GM19438 (cell line): ENCODE data around the gene GLRA2.

Source experiments
- ATAC-seq: cut with Tn5 transposase; IDR thresholded peaks from one replicate; pipeline ENCODE4 v1.9.1; 2021; ENCODE audit warnings: low read depth; ENCODE audit not compliant: unreplicated experiment

The GLRA2 gene

DNA sequence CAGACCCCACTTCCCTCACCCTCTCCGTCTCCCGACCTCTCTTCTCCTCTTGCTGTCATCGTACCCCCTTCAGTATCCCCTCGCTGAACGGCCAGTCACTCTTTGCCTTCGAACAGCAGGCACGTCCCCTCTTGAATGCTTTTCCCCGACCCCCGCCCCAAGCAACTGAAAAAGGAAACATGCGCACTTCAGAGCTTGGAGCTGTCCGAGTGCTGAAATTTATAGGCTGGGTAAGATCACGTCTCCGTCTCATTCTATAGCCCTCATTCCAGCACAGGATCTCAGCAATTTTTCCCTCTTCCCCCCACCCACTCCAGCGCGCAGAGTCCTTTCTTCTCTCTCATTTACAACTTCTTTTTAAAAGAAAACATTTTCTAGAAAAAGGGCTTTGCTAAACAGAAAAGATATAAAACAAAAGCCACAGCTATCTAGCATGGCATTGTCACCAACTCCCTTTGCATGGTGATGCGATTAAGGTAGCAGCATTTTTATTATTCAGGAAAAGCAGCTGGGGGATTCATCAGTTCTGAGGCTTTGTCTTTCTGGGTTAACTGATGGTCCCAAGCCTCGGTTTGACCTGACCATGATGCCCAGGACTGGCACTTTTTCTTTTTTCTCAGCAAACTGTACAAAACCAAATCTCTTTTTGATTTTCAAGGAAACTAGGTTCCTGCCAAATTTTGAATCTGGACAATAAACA is at the start of gene GLRA2:
GLRA2 (plus strand) TSS at position 247 of the 700 bp plus-strand sequence. CDS start 522 bp downstream, outside the sequence.
- ATAC-seq = no peak

DNA sequence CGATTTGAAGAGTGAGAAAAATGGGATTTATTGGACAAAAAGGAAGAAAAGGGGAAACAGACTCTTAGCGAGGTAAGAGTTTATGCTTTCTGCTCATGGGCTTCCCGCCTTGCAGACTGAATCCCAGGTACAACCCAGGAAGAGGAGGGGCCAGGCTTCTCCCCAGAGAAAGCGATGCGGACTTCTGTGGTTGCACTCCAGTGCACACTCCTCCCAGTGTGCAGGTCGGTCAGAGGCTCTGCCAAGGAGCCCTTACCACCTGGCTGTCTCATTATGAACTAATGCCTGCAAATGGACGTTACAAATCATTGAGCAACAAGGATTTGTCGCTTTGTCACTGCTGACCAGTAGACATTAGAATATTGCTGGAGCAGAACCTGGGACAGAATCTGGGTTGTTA is 39.9 kb upstream of the GLRA2 start:
- no peak for ATAC-seq

- ATAC-seq = no peak
Measured at GRCh38 chrX:14491689-14492088, 37.6 kb upstream of the GLRA2 start.

DNA sequence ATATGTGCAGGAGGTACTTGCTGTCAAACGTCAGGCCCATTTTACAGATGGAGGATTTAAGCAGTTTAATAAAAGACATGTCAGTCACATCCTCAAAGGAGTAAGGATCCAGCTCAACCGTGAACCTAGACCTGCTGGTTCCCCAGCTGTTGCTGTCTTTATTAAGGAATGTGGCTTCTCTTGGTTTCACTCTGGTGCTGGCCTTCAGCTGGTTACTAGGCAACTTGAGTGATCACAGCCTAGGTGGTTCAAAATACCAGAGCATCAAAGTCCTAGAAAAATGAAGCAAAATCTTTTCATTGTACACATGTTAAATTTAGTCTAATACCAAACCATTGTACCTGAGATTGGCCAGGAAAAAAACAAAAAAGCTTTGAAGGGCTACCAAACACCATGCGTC is 32.7 kb upstream of the GLRA2 start:
- ATAC-seq = no peak

- ATAC-seq = peak; percentile 69
Measured at GRCh38 chrX:14497184-14497666, 32.1 kb upstream of the GLRA2 start.

- ATAC-seq = no peak
Measured at GRCh38 chrX:14501327-14501726, 28.0 kb upstream of the GLRA2 start.

DNA sequence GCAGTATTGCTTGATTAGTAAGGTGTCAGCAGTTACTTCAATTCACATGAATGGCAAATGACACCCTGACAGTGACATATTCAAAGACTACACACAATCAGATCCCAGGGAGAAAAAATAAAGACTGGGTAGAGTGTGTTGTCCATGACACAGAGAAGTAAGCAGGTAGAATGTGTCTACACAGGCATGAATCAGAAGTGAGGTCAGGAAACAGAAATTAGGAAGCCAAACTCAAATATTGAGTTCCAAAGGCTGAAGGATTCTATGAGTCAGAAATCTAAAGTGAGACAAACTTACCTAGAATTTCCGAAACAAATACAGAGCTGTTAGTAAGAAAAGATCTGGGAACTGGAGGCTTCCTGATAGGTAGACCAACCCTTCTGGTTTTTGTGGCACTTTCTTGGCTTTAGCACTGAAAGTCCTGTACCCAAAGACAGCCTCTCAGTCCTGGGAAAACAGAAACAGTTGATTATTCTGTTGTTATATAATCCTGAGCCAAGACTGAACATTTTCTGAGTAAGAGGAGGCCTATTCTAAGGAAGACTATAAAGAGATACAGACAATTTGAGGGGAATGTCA is 24.3 kb upstream of the GLRA2 start:
- ATAC-seq = no peak

- no peak for ATAC-seq
Measured at GRCh38 chrX:14505648-14506047, 23.7 kb upstream of the GLRA2 start.

DNA sequence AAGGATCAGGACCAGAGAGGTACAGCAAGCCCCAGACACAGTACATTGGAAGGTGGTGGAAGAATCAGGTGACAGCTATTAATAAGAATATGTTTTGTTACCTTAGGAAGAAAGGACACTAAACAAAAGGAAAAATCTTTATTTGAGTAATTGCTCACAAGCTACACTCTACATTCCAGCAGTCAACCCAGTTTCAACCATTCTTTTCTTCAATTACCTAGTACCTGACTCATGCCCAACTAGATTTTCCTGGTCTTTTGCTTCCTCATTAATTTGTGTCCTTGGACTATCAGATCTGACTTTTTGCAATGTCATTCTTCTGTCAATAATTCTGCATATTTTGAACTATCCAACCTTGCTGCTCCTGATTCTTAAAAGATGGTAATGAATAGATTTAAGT is 22.5 kb upstream of the GLRA2 start:
- ATAC-seq = no peak

DNA sequence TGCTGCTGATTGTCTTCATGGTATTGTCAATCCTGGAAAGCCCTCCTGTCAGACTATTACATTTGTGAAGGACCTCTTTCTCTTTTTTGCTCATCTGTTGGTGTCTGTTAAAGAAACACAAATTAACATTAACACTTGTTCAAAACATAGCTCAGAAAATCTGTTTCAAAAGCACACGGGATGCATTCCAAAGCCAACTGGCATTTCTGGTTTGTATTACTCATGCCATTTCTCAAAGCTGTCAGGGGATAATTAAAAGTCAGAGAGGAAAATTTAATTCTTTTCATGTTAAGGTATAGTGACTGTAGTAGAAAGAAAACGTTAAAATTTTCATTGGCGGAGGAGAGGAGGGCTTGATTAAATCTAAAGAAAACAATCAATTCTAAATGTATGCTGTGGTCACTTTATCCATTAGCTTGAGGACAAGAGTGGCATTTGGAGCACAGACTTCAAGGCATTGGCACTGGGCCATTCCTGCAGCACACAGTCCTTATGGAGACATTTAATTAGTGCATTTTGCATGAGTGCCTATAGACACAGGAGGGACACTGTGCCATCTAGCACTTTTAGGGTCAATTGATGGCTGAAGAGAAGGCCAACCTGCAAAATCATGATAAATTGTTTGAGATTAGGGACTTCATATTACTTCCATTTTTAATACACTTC is 21.2 kb upstream of the GLRA2 start:
- ATAC-seq = no peak

DNA sequence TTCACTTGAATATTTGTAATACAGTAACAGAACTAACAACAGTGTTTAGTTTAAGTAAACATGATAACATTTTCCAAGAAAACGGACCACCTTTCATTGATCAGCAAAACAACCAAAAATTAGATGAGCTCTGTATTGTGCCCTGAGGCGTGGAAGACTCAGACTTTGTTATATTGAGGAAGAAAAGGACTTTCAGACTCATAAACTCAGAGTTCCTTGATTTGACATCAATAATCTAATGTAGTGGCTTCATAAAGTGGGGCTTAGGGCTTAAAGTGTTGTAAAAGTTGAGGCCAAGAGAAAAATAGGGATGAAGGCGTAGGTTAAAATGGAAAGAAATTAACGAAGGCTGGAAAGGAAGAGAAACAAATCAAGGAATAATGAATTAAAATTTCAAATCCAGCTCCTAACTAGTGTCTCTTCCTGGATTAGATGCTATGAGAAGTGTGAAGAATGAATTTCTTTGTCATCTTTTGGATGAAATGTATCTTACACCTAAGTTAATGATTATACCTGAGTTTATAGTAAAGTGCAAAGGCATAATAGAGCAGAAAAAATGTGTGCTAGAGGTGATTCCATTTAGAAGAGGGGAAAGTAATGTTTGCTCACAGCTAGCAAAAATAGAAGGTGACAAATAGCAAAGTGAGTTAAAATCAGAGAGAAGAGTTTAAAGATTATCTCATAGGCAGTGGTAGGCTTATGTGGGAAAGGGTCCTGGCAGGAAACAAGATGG is 19.8 kb upstream of the GLRA2 start:
- no peak for ATAC-seq

DNA sequence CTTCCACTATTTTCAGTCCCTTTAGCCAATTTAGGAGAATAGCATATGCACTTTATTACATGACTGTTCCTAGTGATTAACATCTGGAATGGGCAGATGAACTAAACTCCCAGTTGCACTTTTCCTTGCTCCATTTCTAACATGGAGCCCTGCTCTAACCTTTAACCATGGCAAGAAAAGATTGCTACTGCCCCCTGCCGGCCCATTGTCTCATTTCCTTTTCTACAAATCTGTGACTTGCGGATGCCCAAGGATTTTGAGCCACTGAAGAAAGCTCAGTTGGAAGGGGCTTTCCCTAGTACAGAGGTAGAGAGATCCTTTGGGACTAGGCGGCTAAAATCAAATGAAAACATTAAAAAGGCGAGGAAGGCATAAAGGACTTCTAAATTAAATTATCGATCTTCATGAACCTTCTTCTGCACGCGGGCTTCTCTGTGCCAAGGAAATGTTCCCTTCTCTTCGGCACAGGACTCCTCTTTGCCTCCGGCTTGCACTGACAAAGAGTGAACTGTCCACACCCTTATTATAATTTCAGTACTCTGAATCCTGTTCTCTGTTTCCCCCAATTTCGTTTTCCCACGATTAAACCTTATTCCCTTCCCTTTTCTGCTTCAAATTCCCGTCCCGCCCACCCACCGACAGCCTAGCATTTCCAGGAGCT is 577 bp upstream of the GLRA2 start:
- ATAC-seq = no peak

- no peak for ATAC-seq
Measured at GRCh38 chrX:14533867-14534266, 4.5 kb downstream of the GLRA2 start.

- no peak for ATAC-seq
Measured at GRCh38 chrX:14546190-14546589, 16.9 kb downstream of the GLRA2 start.

GRCh38 chrX:14554131-14554715 is 24.9 kb downstream of the GLRA2 start:
- no peak for ATAC-seq

GRCh38 chrX:14564058-14564457 is 34.7 kb downstream of the GLRA2 start:
- no peak for ATAC-seq

GRCh38 chrX:14573161-14573560 is 43.8 kb downstream of the GLRA2 start:
- no peak for ATAC-seq

- ATAC-seq = no peak
Measured at GRCh38 chrX:14581081-14581480, 51.7 kb downstream of the GLRA2 start.

DNA sequence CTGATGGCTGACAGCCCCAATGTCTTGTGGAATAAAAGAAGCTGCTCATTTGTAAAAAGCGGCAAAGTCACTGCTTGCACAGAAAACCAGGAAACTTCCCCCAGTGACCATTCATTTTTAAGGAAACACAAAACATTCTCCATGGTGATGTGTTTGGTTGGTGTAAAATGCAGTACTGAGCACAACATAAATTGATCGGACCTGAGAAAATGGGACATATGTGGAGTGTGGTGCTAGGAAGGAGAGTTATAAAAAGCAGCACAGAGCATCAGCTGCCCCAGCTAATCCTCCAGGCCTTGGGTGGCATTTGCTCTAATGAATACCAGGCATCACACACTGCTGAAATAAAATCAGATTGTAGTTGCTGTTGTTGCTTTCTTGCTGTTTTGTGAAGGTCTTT is 55.2 kb downstream of the GLRA2 start:
- ATAC-seq = no peak

GRCh38 chrX:14590216-14590615 is 60.9 kb downstream of the GLRA2 start:
- ATAC-seq = no peak
